ENCODE measurements around the gene RMDN2.

GRCh38 chr2:38035968-38036367, 110.9 kb downstream of the RMDN2 start:
- TF ChIP-seq POLR2A (IDR thresholded peaks at IDR 0.05; ENCODE audit: low read length): no peak
- no peak for TF ChIP-seq GATA1 (IDR thresholded peaks at IDR 0.05; ENCODE audit: low read depth, low read length)
